Esophagus muscularis mucosa (tissue), 4 donors: Measurements from ENCODE around the gene CCDC82. TPM values are rescaled to one million over a fixed set of nuclear protein-coding genes. Genes with fewer than 3 reads are reported as not detected.

Source experiments
- DNase-seq: peaks from one replicate; pipeline ENCODE4 v3.0.0-alpha.2; 2017; ENCODE audit errors: extremely low spot score
- H3K27ac ChIP-seq, 4 donors: fragments of 200-600 bp; sonication (generic); replicated peaks in 1 of 4; 1 replicate in 3 of 4; 2 replicates in 1 of 4; pipeline ENCODE4 v1.5.1; 2016 to 2019; ENCODE audit warnings: mild to moderate bottlenecking in 1 of 4
- H3K27me3 ChIP-seq, 4 donors: fragments of 200-600 bp; sonication (generic); one replicate each; pipeline versions ENCODE4 v1.5.1 to v1.6.0; 2016 to 2019
- H3K36me3 ChIP-seq, 4 donors: fragments of 200-600 bp; sonication (generic); one replicate each; pipeline ENCODE4 v1.5.1; 2016 to 2019
- H3K4me1 ChIP-seq, 4 donors: fragments of 200-600 bp; sonication (generic); one replicate each; pipeline ENCODE4 v1.5.1; 2016 to 2019
- H3K4me3 ChIP-seq, 4 donors: fragments of 200-600 bp; sonication (generic); 1 replicate in 2 of 4; 2 replicates in 2 of 4; pipeline ENCODE4 v1.5.1; 2016 to 2019; ENCODE audit warnings: mild to moderate bottlenecking in 4 of 4, moderate library complexity in 1 of 4
- H3K9me3 ChIP-seq, 4 donors: fragments of 200-600 bp; sonication (generic); 1 replicate in 3 of 4; 2 replicates in 1 of 4; pipeline ENCODE4 v1.5.1; 2016 to 2019
- EP300 ChIP-seq: sonication (generic); formaldehyde crosslinking; IDR thresholded peaks from one replicate; pipeline ENCODE4 v1.6.1; 2017; ENCODE audit warnings: antibody characterized with exemption
- POLR2A ChIP-seq: fragments of 450-650 bp; IDR thresholded peaks from one replicate; pipeline ENCODE4 v1.6.1; 2017; ENCODE audit warnings: antibody characterized with exemption, moderate library complexity, mild to moderate bottlenecking, low read depth
- POLR2AphosphoS5 ChIP-seq, 2 donors: sonication (generic); formaldehyde crosslinking; IDR thresholded peaks; one replicate each; pipeline ENCODE4 v1.6.1; 2017; ENCODE audit warnings: antibody characterized with exemption in 2 of 2
- WGBS: methylation state at CpG from one replicate; pipeline ENCODE4 v1.1.5; 2018; 5-methylcytosine and 5-hydroxymethylcytosine counted together
- intact Hi-C: fragments of 100-400 bp; cut with DNase I; formaldehyde crosslinking; loops from one replicate; pipeline ENCODE4 v1.15.1; 2023
- total RNA-seq, 4 donors: library from RNA; depleted of rRNA; stranded (reverse); fragments of >200 nt; gene quantifications; one replicate each; pipeline versions ENCODE4 v1.1.0 to v1.2.1, GENCODE V29; 2016
- TF ChIP-seq, protein P1 (sequence below), 3 experiments: fragments of 200-600 bp in 2 of 3; fragments of 450-650 bp in 1 of 3; sonication (generic) in 2 of 3; IDR thresholded peaks; one replicate each; pipeline ENCODE4 v1.5.1; 2017 to 2019; ENCODE audit warnings: antibody characterized with exemption in 3 of 3, mild to moderate bottlenecking in 2 of 3, moderate library complexity in 1 of 3

CCDC82 gene
- total RNA-seq, 4 donors from 2014 or later: 12.3 to 23.3 (median 14.7) TPM

DNA sequence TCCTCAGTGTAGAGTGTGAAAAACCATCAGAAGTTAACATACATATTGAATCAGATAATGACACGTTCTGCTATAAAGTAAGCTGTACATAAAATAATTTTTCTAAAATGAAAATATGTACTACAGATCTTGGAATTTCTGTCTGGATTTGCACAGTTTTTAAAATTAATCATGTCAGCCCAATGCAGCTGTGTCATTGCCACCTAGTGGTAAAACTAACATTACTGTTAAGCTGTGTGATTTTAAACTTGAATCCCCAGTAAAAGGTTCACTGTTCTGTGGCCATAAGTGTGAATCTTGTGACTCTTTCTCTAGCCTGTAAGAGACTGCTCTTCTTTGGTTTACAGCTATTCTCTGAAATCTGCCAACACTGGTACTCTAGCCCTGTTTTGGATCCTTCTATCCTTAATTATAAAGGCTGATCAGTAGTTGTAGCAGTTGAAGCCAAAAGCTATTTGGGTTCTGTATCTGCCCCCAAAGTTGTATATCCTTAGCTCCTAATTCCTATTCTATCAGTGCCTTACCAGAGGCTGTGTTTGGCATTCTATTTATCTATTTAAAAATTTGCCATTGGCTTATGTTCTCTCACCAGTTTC, 4.1 kb upstream of the CCDC82 start:
- intact Hi-C loops: loop anchor here (10.0 kb wide), 1 partner anchor 469 kb away; the partner anchor contains the start of gene MTMR2
- no peak for DNase-seq
- no peak overlapping the region for H3K4me3 ChIP-seq
- no peak overlapping the region for H3K27ac ChIP-seq
- peaks cover 6 to 17% (median 11%) of the 10 kb centered on the region in 4 donors for H3K4me1 ChIP-seq
- H3K9me3 ChIP-seq: no peaks in the 10 kb centered on the region
- no peaks in the 10 kb centered on the region for H3K36me3 ChIP-seq
- H3K27me3 ChIP-seq: no peaks in the 10 kb centered on the region
- 28% methylated on average over 1 of the region's 1 CpG for WGBS
- TF ChIP-seq POLR2A: no peak
- TF ChIP-seq, protein P1, sequence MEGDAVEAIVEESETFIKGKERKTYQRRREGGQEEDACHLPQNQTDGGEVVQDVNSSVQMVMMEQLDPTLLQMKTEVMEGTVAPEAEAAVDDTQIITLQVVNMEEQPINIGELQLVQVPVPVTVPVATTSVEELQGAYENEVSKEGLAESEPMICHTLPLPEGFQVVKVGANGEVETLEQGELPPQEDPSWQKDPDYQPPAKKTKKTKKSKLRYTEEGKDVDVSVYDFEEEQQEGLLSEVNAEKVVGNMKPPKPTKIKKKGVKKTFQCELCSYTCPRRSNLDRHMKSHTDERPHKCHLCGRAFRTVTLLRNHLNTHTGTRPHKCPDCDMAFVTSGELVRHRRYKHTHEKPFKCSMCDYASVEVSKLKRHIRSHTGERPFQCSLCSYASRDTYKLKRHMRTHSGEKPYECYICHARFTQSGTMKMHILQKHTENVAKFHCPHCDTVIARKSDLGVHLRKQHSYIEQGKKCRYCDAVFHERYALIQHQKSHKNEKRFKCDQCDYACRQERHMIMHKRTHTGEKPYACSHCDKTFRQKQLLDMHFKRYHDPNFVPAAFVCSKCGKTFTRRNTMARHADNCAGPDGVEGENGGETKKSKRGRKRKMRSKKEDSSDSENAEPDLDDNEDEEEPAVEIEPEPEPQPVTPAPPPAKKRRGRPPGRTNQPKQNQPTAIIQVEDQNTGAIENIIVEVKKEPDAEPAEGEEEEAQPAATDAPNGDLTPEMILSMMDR (IDR thresholded peaks at IDR 0.05): peak; percentile 53 to 71 (median 58)
- TF ChIP-seq POLR2AphosphoS5 (IDR thresholded peaks at IDR 0.05): no peak
- TF ChIP-seq EP300: no peak

DNA sequence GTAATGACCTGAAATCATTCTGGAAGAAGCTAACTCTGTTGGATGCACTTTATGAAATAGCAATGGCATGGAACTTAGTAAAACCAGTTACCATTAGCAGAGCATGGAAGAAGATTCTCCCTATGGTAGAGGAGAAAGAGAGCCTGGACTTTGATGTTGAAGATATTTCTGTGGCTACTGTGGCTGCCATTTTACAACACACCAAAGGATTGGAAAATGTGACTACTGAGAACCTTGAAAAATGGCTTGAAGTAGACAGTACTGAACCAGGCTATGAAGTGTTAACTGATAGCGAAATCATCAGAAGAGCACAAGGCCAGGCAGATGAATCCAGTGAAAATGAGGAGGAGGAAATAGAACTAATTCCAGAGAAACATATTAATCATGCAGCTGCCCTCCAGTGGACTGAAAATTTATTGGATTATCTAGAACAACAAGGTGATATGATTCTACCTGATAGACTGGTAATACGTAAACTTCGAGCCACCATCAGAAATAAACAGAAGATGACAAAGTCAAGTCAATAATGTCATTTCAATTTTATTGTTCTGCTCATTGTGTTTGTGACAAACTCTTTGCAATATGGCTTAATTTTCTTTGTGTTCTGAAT, 2.1 kb upstream of the CCDC82 start:
- 95% methylated on average over 3 of the region's 3 CpGs for WGBS
- intact Hi-C loops: loop anchor here (10.0 kb wide), 1 partner anchor 467 kb away; the partner anchor contains the start of gene MTMR2
- Histone ChIP-seq H3K36me3 (no peaks in the 10 kb centered on the region), H3K27ac (no peak overlapping the region), H3K9me3 (no peaks in the 10 kb centered on the region), H3K4me3 (no peak overlapping the region), H3K4me1 (peaks cover 14 to 32% (median 21%) of the 10 kb centered on the region in 4 donors), H3K27me3 (no peaks in the 10 kb centered on the region)
- no peak for TF ChIP-seq POLR2AphosphoS5 (IDR thresholded peaks at IDR 0.05)
- TF ChIP-seq, protein P1 (IDR thresholded peaks at IDR 0.05): no peak
- no peak for TF ChIP-seq EP300
- TF ChIP-seq POLR2A: no peak
- DNase-seq: no peak

DNA sequence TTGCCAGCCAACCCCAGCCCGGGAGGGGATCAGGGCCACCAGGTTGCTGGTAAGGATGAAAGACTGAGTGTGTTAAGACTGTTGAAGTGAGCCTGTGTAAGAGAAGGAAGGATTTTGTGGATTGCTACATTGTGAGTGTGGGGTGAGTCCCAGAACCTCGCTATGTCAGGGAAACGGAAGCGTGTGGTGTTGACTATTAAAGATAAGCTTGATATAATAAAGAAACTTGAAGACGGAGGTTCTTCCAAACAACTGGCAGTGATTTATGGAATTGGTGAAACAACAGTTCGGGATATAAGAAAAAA, 728 bp upstream of the CCDC82 start:
- Histone ChIP-seq H3K36me3 (no peaks in the 10 kb centered on the region), H3K4me1 (peaks cover 14 to 32% (median 21%) of the 10 kb centered on the region in 4 donors), H3K9me3 (no peaks in the 10 kb centered on the region), H3K27ac (peak overlapping the region; percentile 87 to 90 (median 89)), H3K27me3 (no peaks in the 10 kb centered on the region), H3K4me3 (peak overlapping the region; percentile 82 to 99 (median 90))
- WGBS: 17% methylated on average over 6 of the region's 6 CpGs
- TF ChIP-seq EP300 (peak; percentile 13), POLR2A (no peak), POLR2AphosphoS5 (IDR thresholded peaks at IDR 0.05) (no peak)
- TF ChIP-seq, protein P1 (IDR thresholded peaks at IDR 0.05): no peak
- intact Hi-C loops: loop anchor here (10.0 kb wide), 1 partner anchor 466 kb away; the partner anchor contains the start of gene MTMR2
- DNase-seq: no peak

DNA sequence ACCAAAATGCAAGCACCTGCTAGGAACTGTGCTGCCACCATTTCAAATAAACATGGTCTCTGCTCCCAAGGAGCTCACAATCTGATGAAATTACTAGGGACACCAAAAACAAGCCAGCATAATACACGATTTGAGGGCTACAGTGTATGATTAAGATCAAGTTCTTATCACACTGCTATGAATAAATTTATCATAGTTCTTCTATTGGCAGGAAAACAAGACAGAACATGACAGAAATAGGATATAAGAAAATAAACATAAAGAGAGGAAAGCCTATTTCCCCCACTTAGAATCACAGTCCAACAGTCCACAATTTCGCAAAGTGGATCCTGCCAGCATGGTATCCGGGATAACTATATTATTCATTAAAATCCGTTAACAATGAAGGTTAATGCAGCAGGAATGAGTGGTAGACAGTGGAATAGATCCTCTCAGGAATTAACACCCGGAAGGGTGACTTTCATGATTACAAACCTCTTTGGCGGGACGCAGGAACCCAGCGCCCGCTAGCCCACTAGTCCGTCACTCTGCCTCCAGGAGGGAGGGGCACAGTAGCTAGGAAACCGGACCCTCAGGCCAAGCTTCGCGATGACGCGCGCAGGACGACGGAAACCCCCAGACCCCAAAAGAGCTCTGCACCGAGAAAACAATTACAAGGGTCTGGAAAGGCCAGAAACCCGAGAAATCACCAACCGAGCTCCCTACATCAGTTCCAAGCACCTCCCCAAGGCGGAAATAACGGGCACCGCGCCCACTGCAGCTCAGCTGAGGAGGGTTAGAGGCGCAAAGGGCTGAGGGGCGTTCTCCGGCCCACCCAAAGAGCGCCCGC, 607 bp downstream of the CCDC82 start:
- TF ChIP-seq POLR2AphosphoS5 (IDR thresholded peaks at IDR 0.05) (no peak), EP300 (no peak), POLR2A (no peak)
- TF ChIP-seq, protein P1 (IDR thresholded peaks at IDR 0.05): no peak
- WGBS: 0% methylated on average over 21 of the region's 30 CpGs
- Histone ChIP-seq H3K27ac (peak overlapping the region; percentile 87 to 90 (median 89)), H3K36me3 (peaks cover 0 to 5% (median 0%) of the 10 kb centered on the region in 4 donors), H3K27me3 (no peaks in the 10 kb centered on the region), H3K4me3 (peak overlapping the region; percentile 82 to 99 (median 90)), H3K4me1 (peaks cover 14 to 32% (median 21%) of the 10 kb centered on the region in 4 donors), H3K9me3 (no peaks in the 10 kb centered on the region)
- DNase-seq: no peak
- intact Hi-C loops: loop anchor here (5.0 kb wide), 1 partner anchor 552 kb away; no protein-coding TSS in a partner anchor
